Endothelial cell of umbilical vein (primary cell): ENCODE measurements around the gene SLC25A30. TPM values are rescaled to one million over a fixed set of nuclear protein-coding genes. Genes with fewer than 3 reads are reported as not detected.

Source experiments
- BruUV-seq: library from RNA; stranded (reverse); fragments of 400-500 nt; replicated peaks from 2 replicates; lab custom pipeline; 2021; lab: Mats Ljungman, UMichigan
- CTCF ChIA-PET: fragments of 300-600, 350-600 bp; sonication (Branson Sonifier 250); formaldehyde crosslinking; loops from one replicate; lab custom pipeline; 2021; ENCODE audit warnings: antibody characterized with exemption, inconsistent platforms; lab: Charles Lee
- POLR2A ChIA-PET: fragments of 300-600, 350-600 bp; sonication (Branson Sonifier 250); formaldehyde crosslinking; loops from one replicate; lab custom pipeline; 2021; ENCODE audit warnings: antibody characterized with exemption, inconsistent platforms; lab: Charles Lee
- DNase-seq: peaks from one replicate; pipeline ENCODE4 v3.0.0-alpha.2; 2011; ENCODE audit warnings: low read depth, low spot score
- FAIRE-seq: peaks from 2 replicates; lab custom pipeline; 2011; peaks lifted over from hg19 to GRCh38; lab: Jason Lieb, UNC
- H2AFZ ChIP-seq: 2 replicates; pipeline ENCODE4 v1.6.0; 2012; ENCODE audit warnings: low read depth, low read length, control low read depth, inconsistent platforms
- H3K27ac ChIP-seq: 2 replicates; pipeline ENCODE4 v1.5.1; 2011; ENCODE audit warnings: low read depth, mild to moderate bottlenecking, control low read depth, low read length, moderate library complexity; ENCODE audit not compliant: insufficient read depth
- H3K27me3 ChIP-seq, 2 experiments: 2 replicates each; pipeline versions ENCODE4 v1.6.0 to v1.6.1; 2011; ENCODE audit warnings: low read length in 2 of 2, mixed read lengths in 1 of 2; ENCODE audit not compliant: control insufficient read depth in 2 of 2, insufficient read depth in 2 of 2
- H3K36me3 ChIP-seq, 2 experiments: 2 replicates in 1 of 2; 3 replicates in 1 of 2; pipeline ENCODE4 v1.5.1; 2011; ENCODE audit warnings: low read length in 2 of 2, mild to moderate bottlenecking in 1 of 2, moderate library complexity in 1 of 2; ENCODE audit not compliant: control insufficient read depth in 2 of 2, insufficient read depth in 2 of 2; ENCODE audit errors: extremely low read depth in 1 of 2
- H3K4me1 ChIP-seq: 3 replicates; pipeline ENCODE4 v1.5.1; 2011; ENCODE audit warnings: mild to moderate bottlenecking, low read length; ENCODE audit not compliant: control insufficient read depth, insufficient read depth; ENCODE audit errors: extremely low read depth
- H3K4me2 ChIP-seq: 2 replicates; pipeline ENCODE4 v1.6.1; 2011; ENCODE audit warnings: low read length, control low read depth, mixed read lengths; ENCODE audit not compliant: insufficient read depth
- H3K4me3 ChIP-seq, 3 experiments: fragments of 200-600 bp in 1 of 3; sonication (generic), shearing (Covaris generic) in 1 of 3; replicated peaks in 1 of 3; 2 replicates each; pipeline ENCODE4 v1.5.1; 2011 to 2016; ENCODE audit warnings: control low read depth in 3 of 3, low read length in 3 of 3, mild to moderate bottlenecking in 2 of 3, inconsistent platforms in 1 of 3, low read depth in 1 of 3, moderate library complexity in 1 of 3; ENCODE audit not compliant: insufficient read depth in 1 of 3
- H3K79me2 ChIP-seq: 2 replicates; pipeline ENCODE4 v1.6.0; 2012; ENCODE audit warnings: low read length, inconsistent platforms; ENCODE audit not compliant: control insufficient read depth, insufficient read depth
- H3K9ac ChIP-seq: replicated peaks from 2 replicates; pipeline ENCODE3; 2011; ENCODE audit warnings: low read length, control low read depth; ENCODE audit not compliant: insufficient read depth; ENCODE audit errors: extremely low read depth
- H3K9me1 ChIP-seq: replicated peaks from 3 replicates; pipeline ENCODE4 v1.6.0; 2011; ENCODE audit warnings: mild to moderate bottlenecking, low read length; ENCODE audit not compliant: control insufficient read depth, insufficient read depth; ENCODE audit errors: extremely low read depth
- H3K9me3 ChIP-seq: replicated peaks from 2 replicates; pipeline ENCODE4 v1.5.1; 2012; ENCODE audit warnings: low read length, inconsistent platforms; ENCODE audit not compliant: control insufficient read depth, insufficient read depth
- H4K20me1 ChIP-seq: replicated peaks from 2 replicates; pipeline ENCODE3; 2011; ENCODE audit warnings: mild to moderate bottlenecking, low read length; ENCODE audit not compliant: control insufficient read depth, insufficient read depth; ENCODE audit errors: extremely low read depth
- EZH2 ChIP-seq: IDR thresholded peaks from 2 replicates; pipeline ENCODE4 v1.6.1; 2012; ENCODE audit warnings: borderline replicate concordance, low read depth, mild to moderate bottlenecking, moderate library complexity, low read length, inconsistent platforms; ENCODE audit not compliant: severe bottlenecking
- FOS ChIP-seq: IDR thresholded peaks from 2 replicates; pipeline ENCODE4 v1.6.1; 2011; ENCODE audit warnings: mild to moderate bottlenecking, low read length, moderate library complexity, borderline replicate concordance; ENCODE audit not compliant: insufficient read depth
- GATA2 ChIP-seq: IDR thresholded peaks from 2 replicates; pipeline ENCODE4 v1.7.0; 2011; ENCODE audit warnings: low read depth, mild to moderate bottlenecking, moderate library complexity, mixed read lengths, low read length; ENCODE audit not compliant: insufficient read length, insufficient read depth
- JUN ChIP-seq: IDR thresholded peaks from 2 replicates; pipeline ENCODE4 v1.6.1; 2011; ENCODE audit warnings: borderline replicate concordance, low read depth; ENCODE audit not compliant: insufficient read length, insufficient read depth
- MYC ChIP-seq: IDR thresholded peaks from one replicate; pipeline ENCODE4 v1.6.1; 2011; ENCODE audit warnings: mild to moderate bottlenecking, low read depth, low read length
- POLR2A ChIP-seq: IDR thresholded peaks from 2 replicates; pipeline ENCODE4 v1.6.1; 2012; ENCODE audit warnings: low read depth, mild to moderate bottlenecking, control low read depth, low read length
- POLR2AphosphoS5 ChIP-seq: IDR thresholded peaks from 2 replicates; pipeline ENCODE4 v1.6.1; 2012; ENCODE audit warnings: low read depth, mild to moderate bottlenecking, control low read depth, low read length, moderate library complexity; ENCODE audit not compliant: insufficient read depth
- dilution Hi-C: fragments of 300-500 bp; cut with MboI; formaldehyde crosslinking; loops from one replicate; pipeline ENCODE4 v1.15.0; 2019; ENCODE audit warnings: low sequenced_read_pairs; ENCODE audit not compliant: extremely low pct_ligation_motif_present
- intact Hi-C: fragments of 100-400 bp; cut with micrococcal nuclease; formaldehyde crosslinking; loops from one replicate; pipeline ENCODE4 v1.10.0; 2022
- polyA plus RNA-seq, 4 experiments: library from polyadenylated mRNA; depleted of rRNA in 3 of 4; stranded (reverse) in 3 of 4; unstranded in 1 of 4; fragments of >200 nt; gene quantifications; 2 replicates each; pipeline versions ENCODE4 v1.2.1 to v1.2.3, GENCODE V29; 2011 to 2012; ENCODE audit warnings: missing spikeins in 1 of 4
- total RNA-seq: library from RNA; stranded (reverse); gene quantifications from 2 replicates; pipeline ENCODE4 v1.2.3, GENCODE V29; 2021
- TF ChIP-seq, protein P1 (sequence below), 2 donors: IDR thresholded peaks; 1 replicate in 1 of 2; 2 replicates in 1 of 2; pipeline ENCODE4 v1.5.1; 2011; ENCODE audit warnings: low read length in 2 of 2, mild to moderate bottlenecking in 2 of 2, moderate library complexity in 2 of 2, control low read depth in 1 of 2, inconsistent platforms in 1 of 2, low read depth in 1 of 2; ENCODE audit not compliant: insufficient read depth in 1 of 2; ENCODE audit errors: extremely low read depth in 1 of 2
- TF ChIP-seq, protein P2 (sequence below): IDR thresholded peaks from 2 replicates; pipeline ENCODE4 v1.6.1; 2011; ENCODE audit not compliant: insufficient read depth, insufficient read length

The SLC25A30 gene
- total and polyA plus RNA-seq, 2 donors (not counting 3 experiments of a cell fraction or from before 2014, with no cell fraction given) = 13.3 to 27.0 TPM

DNA sequence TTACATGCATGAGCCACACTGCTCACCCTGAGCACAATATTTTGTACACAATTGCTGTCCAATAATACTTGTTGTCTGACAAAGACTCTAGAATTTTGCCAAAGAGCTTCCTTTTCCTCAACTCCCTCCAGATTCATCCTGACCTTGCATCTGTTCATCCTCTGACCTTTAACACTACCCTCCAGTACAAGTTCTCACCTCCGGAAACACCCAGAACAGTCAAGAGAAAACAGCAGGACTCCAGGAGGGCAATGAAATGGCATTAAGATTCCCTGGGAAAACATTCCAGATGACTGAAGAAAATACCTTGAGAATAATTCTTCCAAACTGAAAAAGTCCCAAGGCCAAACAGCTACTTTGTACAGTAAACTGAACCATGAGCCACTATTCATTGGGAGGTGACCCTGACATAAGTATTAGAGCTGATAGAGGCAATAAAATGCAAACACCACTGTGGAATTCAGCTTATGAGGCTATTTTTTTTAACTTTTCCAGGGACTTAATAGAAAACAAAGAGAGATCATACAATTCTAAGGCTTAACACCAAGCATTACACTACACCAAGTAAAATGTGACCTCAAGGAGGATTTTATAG lies 30.9 kb upstream of the SLC25A30 start:
- intact Hi-C loops (no loop called here), dilution Hi-C loops (no loop called here)
- H3K79me2 ChIP-seq = no peaks in the 10 kb centered on the region
- TF ChIP-seq, protein P1, sequence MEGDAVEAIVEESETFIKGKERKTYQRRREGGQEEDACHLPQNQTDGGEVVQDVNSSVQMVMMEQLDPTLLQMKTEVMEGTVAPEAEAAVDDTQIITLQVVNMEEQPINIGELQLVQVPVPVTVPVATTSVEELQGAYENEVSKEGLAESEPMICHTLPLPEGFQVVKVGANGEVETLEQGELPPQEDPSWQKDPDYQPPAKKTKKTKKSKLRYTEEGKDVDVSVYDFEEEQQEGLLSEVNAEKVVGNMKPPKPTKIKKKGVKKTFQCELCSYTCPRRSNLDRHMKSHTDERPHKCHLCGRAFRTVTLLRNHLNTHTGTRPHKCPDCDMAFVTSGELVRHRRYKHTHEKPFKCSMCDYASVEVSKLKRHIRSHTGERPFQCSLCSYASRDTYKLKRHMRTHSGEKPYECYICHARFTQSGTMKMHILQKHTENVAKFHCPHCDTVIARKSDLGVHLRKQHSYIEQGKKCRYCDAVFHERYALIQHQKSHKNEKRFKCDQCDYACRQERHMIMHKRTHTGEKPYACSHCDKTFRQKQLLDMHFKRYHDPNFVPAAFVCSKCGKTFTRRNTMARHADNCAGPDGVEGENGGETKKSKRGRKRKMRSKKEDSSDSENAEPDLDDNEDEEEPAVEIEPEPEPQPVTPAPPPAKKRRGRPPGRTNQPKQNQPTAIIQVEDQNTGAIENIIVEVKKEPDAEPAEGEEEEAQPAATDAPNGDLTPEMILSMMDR (IDR thresholded peaks at IDR 0.05; ENCODE audit: extremely low read depth in 1 of 2, insufficient read depth in 1 of 2, low read depth in 1 of 2, low read length in 2 of 2) = no peak
- TF ChIP-seq GATA2 (no peak), FOS (no peak), EZH2 (no peak), POLR2AphosphoS5 (no peak), MYC (no peak), JUN (no peak), POLR2A (no peak)
- TF ChIP-seq, protein P2, sequence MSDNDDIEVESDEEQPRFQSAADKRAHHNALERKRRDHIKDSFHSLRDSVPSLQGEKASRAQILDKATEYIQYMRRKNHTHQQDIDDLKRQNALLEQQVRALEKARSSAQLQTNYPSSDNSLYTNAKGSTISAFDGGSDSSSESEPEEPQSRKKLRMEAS = no peak
- H3K36me3 ChIP-seq = no peaks in the 10 kb centered on the region
- FAIRE-seq (no peak), DNase-seq (no peak)
- H3K27ac ChIP-seq = no peak overlapping the region
- no peak overlapping the region for H3K4me2 ChIP-seq
- no peaks in the 10 kb centered on the region for H4K20me1 ChIP-seq
- H3K4me1 ChIP-seq = no peaks in the 10 kb centered on the region
- H2AFZ ChIP-seq = no peak overlapping the region
- ChIA-PET CTCF (interaction anchor here (1.6 to 3.1 kb wide), 2 partner anchors 9 to 55 kb away, joined by 3 to 11 read pairs; no protein-coding TSS in a partner anchor), POLR2A (no interaction called here)
- no TSS peak for BruUV-seq
- no peak overlapping the region for H3K4me3 ChIP-seq
- no peaks in the 10 kb centered on the region for H3K9me1 ChIP-seq
- no peaks in the 10 kb centered on the region for H3K9me3 ChIP-seq
- peaks cover 8 to 9% of the 10 kb centered on the region in 2 experiments for H3K27me3 ChIP-seq
- H3K9ac ChIP-seq = no peak overlapping the region
